Measurements from ENCODE around the gene NDUFB8.

NDUFB8 gene

GRCh38 chr10:100535715-100536353 is 6.2 kb upstream of the NDUFB8 start, which contains the start of gene HIF1AN:
Gene HIF1AN (plus strand): TSS chr10:100535943. CDS start chr10:100535959, 16 bp downstream.
- peaks cover 37% of the 10 kb centered on the region for H3K36me3 ChIP-seq (ENCODE audit: insufficient read depth, low read length)
- peak within 1 kb of the TSS; percentile 90 for H3K27ac ChIP-seq (ENCODE audit: low read length)
- H3K79me2 ChIP-seq (ENCODE audit: insufficient read depth, low read length), result peaks cover 50% of the 10 kb centered on the region

GRCh38 chr10:100535338-100535714 is 5.7 kb upstream of the NDUFB8 start:
- peaks cover 57% of the 10 kb centered on the region for H3K4me1 ChIP-seq (ENCODE audit: insufficient read depth, low read length)
- peaks cover 28% of the 10 kb centered on the region for H4K20me1 ChIP-seq (ENCODE audit: insufficient read depth, low read length)
- no peaks in the 10 kb centered on the region for H3K27me3 ChIP-seq (ENCODE audit: insufficient read depth, low read length, poor library complexity)
- no peaks in the 10 kb centered on the region for H3K9me3 ChIP-seq (ENCODE audit: insufficient read depth, low read length, severe bottlenecking)
- peak overlapping the region; percentile 90 for H3K27ac ChIP-seq (ENCODE audit: low read length)
- DNase-seq (no peak), ATAC-seq (ENCODE audit: insufficient read depth, low read depth) (peak; percentile 39)
- H3K79me2 ChIP-seq (ENCODE audit: insufficient read depth, low read length), result peaks cover 44% of the 10 kb centered on the region
- H2AFZ ChIP-seq (ENCODE audit: low read depth, low read length), result peak overlapping the region; percentile 76
- peaks cover 32% of the 10 kb centered on the region for H3K36me3 ChIP-seq (ENCODE audit: insufficient read depth, low read length)
- peak overlapping the region; percentile 90 to 93; a peak in 3 of 4 replicates for H3K4me3 ChIP-seq (ENCODE audit: low read depth in 1 of 2, low read length in 2 of 2)
- TF ChIP-seq, protein P1, sequence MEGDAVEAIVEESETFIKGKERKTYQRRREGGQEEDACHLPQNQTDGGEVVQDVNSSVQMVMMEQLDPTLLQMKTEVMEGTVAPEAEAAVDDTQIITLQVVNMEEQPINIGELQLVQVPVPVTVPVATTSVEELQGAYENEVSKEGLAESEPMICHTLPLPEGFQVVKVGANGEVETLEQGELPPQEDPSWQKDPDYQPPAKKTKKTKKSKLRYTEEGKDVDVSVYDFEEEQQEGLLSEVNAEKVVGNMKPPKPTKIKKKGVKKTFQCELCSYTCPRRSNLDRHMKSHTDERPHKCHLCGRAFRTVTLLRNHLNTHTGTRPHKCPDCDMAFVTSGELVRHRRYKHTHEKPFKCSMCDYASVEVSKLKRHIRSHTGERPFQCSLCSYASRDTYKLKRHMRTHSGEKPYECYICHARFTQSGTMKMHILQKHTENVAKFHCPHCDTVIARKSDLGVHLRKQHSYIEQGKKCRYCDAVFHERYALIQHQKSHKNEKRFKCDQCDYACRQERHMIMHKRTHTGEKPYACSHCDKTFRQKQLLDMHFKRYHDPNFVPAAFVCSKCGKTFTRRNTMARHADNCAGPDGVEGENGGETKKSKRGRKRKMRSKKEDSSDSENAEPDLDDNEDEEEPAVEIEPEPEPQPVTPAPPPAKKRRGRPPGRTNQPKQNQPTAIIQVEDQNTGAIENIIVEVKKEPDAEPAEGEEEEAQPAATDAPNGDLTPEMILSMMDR (IDR thresholded peaks at IDR 0.05; ENCODE audit: borderline replicate concordance, extremely low read depth, low read length, poor library complexity, severe bottlenecking), result no peak
- TF ChIP-seq EZH2 (IDR thresholded peaks at IDR 0.05; ENCODE audit: borderline replicate concordance, low read depth, low read length, severe bottlenecking), result no peak
- peak overlapping the region; percentile 76 for H3K9ac ChIP-seq (ENCODE audit: low read depth, low read length)
- peak overlapping the region; percentile 57 for H3K4me2 ChIP-seq (ENCODE audit: insufficient read depth, low read length)

More at GRCh38 chr10:100535715-100536353, 6.2 kb upstream of the NDUFB8 start, which contains the start of gene HIF1AN:
- Histone ChIP-seq H3K9me3 (ENCODE audit: insufficient read depth, low read length, severe bottlenecking) (no peaks in the 10 kb centered on the region), H3K4me3 (ENCODE audit: low read depth in 1 of 2, low read length in 2 of 2) (peak within 1 kb of the TSS; percentile 90 to 93), H3K9ac (ENCODE audit: low read depth, low read length) (peak within 1 kb of the TSS; percentile 76), H4K20me1 (ENCODE audit: insufficient read depth, low read length) (peaks cover 28% of the 10 kb centered on the region), H3K4me2 (ENCODE audit: insufficient read depth, low read length) (peak within 1 kb of the TSS; percentile 96), H3K27me3 (ENCODE audit: insufficient read depth, low read length, poor library complexity) (no peaks in the 10 kb centered on the region), H3K4me1 (ENCODE audit: insufficient read depth, low read length) (peaks cover 56% of the 10 kb centered on the region), H2AFZ (ENCODE audit: low read depth, low read length) (peak within 1 kb of the TSS; percentile 95)
- DNase-seq (peak; percentile 93), ATAC-seq (ENCODE audit: insufficient read depth, low read depth) (peak; percentile 94)
- TF ChIP-seq, protein P1 (IDR thresholded peaks at IDR 0.05; ENCODE audit: borderline replicate concordance, extremely low read depth, low read length, poor library complexity, severe bottlenecking), result peak; percentile 97
- TF ChIP-seq EZH2 (IDR thresholded peaks at IDR 0.05; ENCODE audit: borderline replicate concordance, low read depth, low read length, severe bottlenecking), result no peak

DNA sequence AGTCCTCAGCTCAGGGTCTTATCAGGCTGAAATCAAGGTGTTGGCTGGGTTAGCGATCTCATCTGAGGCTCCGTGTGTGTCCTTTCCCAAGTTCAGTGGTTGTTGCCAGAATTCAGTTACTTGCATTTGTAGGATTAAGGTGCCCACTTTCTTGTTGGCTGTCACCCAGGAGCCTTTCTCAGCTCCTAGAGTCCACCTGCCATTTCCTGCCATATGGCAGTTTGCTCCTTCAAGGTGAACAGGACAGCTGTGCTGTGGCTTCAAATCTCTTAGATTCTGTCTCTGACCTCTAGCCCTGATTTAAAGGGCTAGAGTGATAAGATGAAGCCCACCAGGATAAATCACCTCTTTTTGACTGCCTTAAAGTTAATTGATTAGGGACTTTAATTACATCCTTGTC is 5.1 kb upstream of the NDUFB8 start:
- ATAC-seq (ENCODE audit: insufficient read depth, low read depth) (peak; percentile 20; the same call in 2 of the 3 replicates), DNase-seq (peak; percentile 60)
- TF ChIP-seq, protein P1 (IDR thresholded peaks at IDR 0.05; ENCODE audit: borderline replicate concordance, extremely low read depth, low read length, poor library complexity, severe bottlenecking), result peak; percentile 5
- TF ChIP-seq EZH2 (IDR thresholded peaks at IDR 0.05; ENCODE audit: borderline replicate concordance, low read depth, low read length, severe bottlenecking), result no peak
- Histone ChIP-seq H3K27me3 (ENCODE audit: insufficient read depth, low read length, poor library complexity) (no peaks in the 10 kb centered on the region), H2AFZ (ENCODE audit: low read depth, low read length) (peak overlapping the region; percentile 76), H3K79me2 (ENCODE audit: insufficient read depth, low read length) (peaks cover 48% of the 10 kb centered on the region), H3K4me3 (ENCODE audit: low read depth in 1 of 2, low read length in 2 of 2) (no peak overlapping the region; a peak in 1 of 4 replicates), H3K9me3 (ENCODE audit: insufficient read depth, low read length, severe bottlenecking) (no peaks in the 10 kb centered on the region), H3K4me1 (ENCODE audit: insufficient read depth, low read length) (peaks cover 63% of the 10 kb centered on the region), H3K4me2 (ENCODE audit: insufficient read depth, low read length) (peak overlapping the region; percentile 57; the same call in 1 of the 2 replicates), H3K36me3 (ENCODE audit: insufficient read depth, low read length) (peaks cover 28% of the 10 kb centered on the region), H3K9ac (ENCODE audit: low read depth, low read length) (peak overlapping the region; percentile 1; the same call in 1 of the 2 replicates), H4K20me1 (ENCODE audit: insufficient read depth, low read length) (peaks cover 28% of the 10 kb centered on the region), H3K27ac (ENCODE audit: low read length) (peak overlapping the region; percentile 90)
